Fibroblast of lung (primary cell): Measurements from ENCODE around the gene WDR45B.

ENCODE experiments used
- EZH2 ChIP-seq: IDR thresholded peaks from 2 replicates; pipeline ENCODE4 v1.5.1; 2012; ENCODE audit warnings: low read length, control low read depth, mild to moderate bottlenecking; ENCODE audit errors: missing control alignments
- TF ChIP-seq, protein P1 (sequence below), 2 donors: IDR thresholded peaks in 1 of 2; conservative IDR thresholded peaks in 1 of 2; 1 replicate in 1 of 2; 2 replicates in 1 of 2; pipeline ENCODE4 v1.5.1; 2011 to 2012; ENCODE audit warnings: low read length in 2 of 2, control low read depth in 1 of 2, inconsistent platforms in 1 of 2, low read depth in 1 of 2, mild to moderate bottlenecking in 1 of 2

DNA sequence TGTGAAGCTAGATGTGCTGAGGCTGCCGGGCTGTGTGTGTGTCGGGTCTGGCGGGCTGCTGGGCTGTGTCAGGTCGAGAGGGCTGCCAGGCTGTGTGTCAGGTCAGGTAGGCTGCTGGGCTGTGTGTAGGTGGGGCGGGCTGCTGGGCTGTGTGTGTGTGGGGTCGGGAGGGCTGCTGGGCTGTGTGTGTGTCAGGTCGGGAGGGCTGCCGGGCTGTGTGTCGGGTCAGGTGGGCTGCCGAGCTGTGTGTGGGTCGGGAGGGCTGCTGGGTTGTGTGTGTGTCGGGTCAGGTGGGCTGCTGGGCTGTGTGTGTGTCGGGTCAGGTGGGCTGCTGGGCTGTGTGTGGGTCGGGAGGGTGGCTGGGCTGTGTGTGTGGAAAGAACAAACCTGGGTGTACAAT, 8.6 kb downstream of the WDR45B start:
- TF ChIP-seq, protein P1, sequence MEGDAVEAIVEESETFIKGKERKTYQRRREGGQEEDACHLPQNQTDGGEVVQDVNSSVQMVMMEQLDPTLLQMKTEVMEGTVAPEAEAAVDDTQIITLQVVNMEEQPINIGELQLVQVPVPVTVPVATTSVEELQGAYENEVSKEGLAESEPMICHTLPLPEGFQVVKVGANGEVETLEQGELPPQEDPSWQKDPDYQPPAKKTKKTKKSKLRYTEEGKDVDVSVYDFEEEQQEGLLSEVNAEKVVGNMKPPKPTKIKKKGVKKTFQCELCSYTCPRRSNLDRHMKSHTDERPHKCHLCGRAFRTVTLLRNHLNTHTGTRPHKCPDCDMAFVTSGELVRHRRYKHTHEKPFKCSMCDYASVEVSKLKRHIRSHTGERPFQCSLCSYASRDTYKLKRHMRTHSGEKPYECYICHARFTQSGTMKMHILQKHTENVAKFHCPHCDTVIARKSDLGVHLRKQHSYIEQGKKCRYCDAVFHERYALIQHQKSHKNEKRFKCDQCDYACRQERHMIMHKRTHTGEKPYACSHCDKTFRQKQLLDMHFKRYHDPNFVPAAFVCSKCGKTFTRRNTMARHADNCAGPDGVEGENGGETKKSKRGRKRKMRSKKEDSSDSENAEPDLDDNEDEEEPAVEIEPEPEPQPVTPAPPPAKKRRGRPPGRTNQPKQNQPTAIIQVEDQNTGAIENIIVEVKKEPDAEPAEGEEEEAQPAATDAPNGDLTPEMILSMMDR (conservative IDR thresholded peaks at IDR 0.05 in 1 of 2, IDR thresholded peaks at IDR 0.05 in 1 of 2; ENCODE audit: low read depth in 1 of 2, low read length in 2 of 2): no peak
- TF ChIP-seq EZH2: no peak
